Effector CD4-positive, alpha-beta T cell (primary cell): ENCODE data around the gene RALGAPA2.

Experiments
- DNase-seq: peaks from one replicate; pipeline ENCODE4 v3.0.0-alpha.2; 2020

Gene RALGAPA2

GRCh38 chr20:20393207-20394120 lies 319.0 kb downstream of the RALGAPA2 start:
- DNase-seq: no peak

- no peak for DNase-seq
These were observed 320.7 kb downstream of the RALGAPA2 start for GRCh38 chr20:20391766-20392165.

- DNase-seq: no peak
These were observed 321.3 kb downstream of the RALGAPA2 start for GRCh38 chr20:20391115-20391514.

- DNase-seq: no peak
These were observed 322.1 kb downstream of the RALGAPA2 start for GRCh38 chr20:20390393-20390792.

GRCh38 chr20:20386192-20386591 lies 326.3 kb downstream of the RALGAPA2 start:
- no peak for DNase-seq

- no peak for DNase-seq
These were observed 336.6 kb downstream of the RALGAPA2 start for GRCh38 chr20:20375862-20376261.

- DNase-seq: no peak
These were observed 339.3 kb downstream of the RALGAPA2 start for GRCh38 chr20:20373091-20373571.

- no peak for DNase-seq
These were observed 340.8 kb downstream of the RALGAPA2 start for GRCh38 chr20:20371681-20372080.

GRCh38 chr20:20371083-20371482 lies 341.4 kb downstream of the RALGAPA2 start:
- DNase-seq: no peak

GRCh38 chr20:20370094-20370575 lies 342.3 kb downstream of the RALGAPA2 start:
- DNase-seq: no peak

- no peak for DNase-seq
These were observed 343.0 kb downstream of the RALGAPA2 start for GRCh38 chr20:20369250-20370093.

GRCh38 chr20:20368418-20369249 lies 343.8 kb downstream of the RALGAPA2 start:
- no peak for DNase-seq

GRCh38 chr20:20367575-20368417 lies 344.6 kb downstream of the RALGAPA2 start, which contains the start of gene INSM1:
TSS of gene INSM1 (plus strand) at chr20:20368104. CDS start at chr20:20368268, 164 bp downstream.
- DNase-seq: no peak

GRCh38 chr20:20366876-20367574 lies 345.4 kb downstream of the RALGAPA2 start:
- no peak for DNase-seq

GRCh38 chr20:20366551-20366875 lies 345.9 kb downstream of the RALGAPA2 start:
- DNase-seq: no peak

GRCh38 chr20:20365480-20366161 lies 346.8 kb downstream of the RALGAPA2 start:
- no peak for DNase-seq

GRCh38 chr20:20364593-20365479 lies 347.6 kb downstream of the RALGAPA2 start:
- DNase-seq: no peak

- no peak for DNase-seq
These were observed 348.4 kb downstream of the RALGAPA2 start for GRCh38 chr20:20363799-20364592.
